HCT116 (cell line): ENCODE measurements around the gene PEAK1. TPM values are rescaled to one million over a fixed set of nuclear protein-coding genes. Genes with fewer than 3 reads are reported as not detected.

Experiments used
- ATAC-seq: fragments of 200-7000 bp; cut with Tn5 transposase; 2 replicates; pipeline ENCODE4 v1.9.1; 2020; ENCODE audit warnings: mild to moderate bottlenecking, moderate library complexity
- BruUV-seq: library from RNA; stranded (reverse); fragments of 400-500 nt; replicated peaks from 2 replicates; lab custom pipeline; 2021; lab: Mats Ljungman, UMichigan
- CTCF ChIA-PET: fragments of 300-600 bp; sonication (Branson Sonifier 250); formaldehyde crosslinking; loops from one replicate; lab custom pipeline; 2021; ENCODE audit warnings: antibody characterized with exemption; lab: Charles Lee
- POLR2A ChIA-PET: fragments of 300-600, 350-600 bp; sonication (Branson Sonifier 250); formaldehyde crosslinking; loops from one replicate; lab custom pipeline; 2021; ENCODE audit warnings: antibody characterized with exemption; lab: Charles Lee
- RAD21 ChIA-PET, 2 experiments: fragments of 300-600 bp; sonication (Branson Sonifier 250); formaldehyde crosslinking; loops; one replicate each; lab custom pipeline; 2023; ENCODE audit warnings: low total read pairs in 2 of 2; ENCODE audit not compliant: uncharacterized antibody in 2 of 2, unreplicated experiment in 2 of 2, low non-redundant PET in 1 of 2; lab: Charles Lee
- DNase-seq: peaks from one replicate; pipeline ENCODE4 v3.0.0-alpha.2; 2010; ENCODE audit warnings: low read depth, low spot score
- H2AFZ ChIP-seq: fragments of 200-600 bp; shearing (Covaris generic), sonication (generic); 2 replicates; pipeline ENCODE4 v1.6.1; 2017; ENCODE audit warnings: low read depth, mixed run types, mixed read lengths, antibody characterized with exemption, low read length; ENCODE audit not compliant: poor library complexity, severe bottlenecking
- H3K27ac ChIP-seq: 2 replicates; pipeline ENCODE4 v1.5.1; 2012; ENCODE audit warnings: low read depth, low read length
- H3K27me3 ChIP-seq: fragments of 200-600 bp; sonication (generic); 2 replicates; pipeline ENCODE4 v1.6.1; 2016; ENCODE audit warnings: mixed run types, low read length, mixed read lengths; ENCODE audit not compliant: insufficient read depth
- H3K36me3 ChIP-seq, 2 experiments: fragments of 200-500 bp in 1 of 2; fragments of 200-600 bp in 1 of 2; sonication (Bioruptor generic) in 1 of 2; sonication (generic) in 1 of 2; 2 replicates each; pipeline versions ENCODE4 v1.5.1 to v1.6.1; 2014 to 2016; ENCODE audit warnings: low read length in 2 of 2, inconsistent platforms in 1 of 2, mixed read lengths in 1 of 2, mixed run types in 1 of 2; ENCODE audit not compliant: insufficient read depth in 2 of 2, control insufficient read depth in 1 of 2
- H3K4me1 ChIP-seq, 2 experiments: fragments of 200-600 bp in 1 of 2; sonication (generic) in 1 of 2; 2 replicates each; pipeline versions ENCODE4 v1.5.1 to v1.6.1; 2012 to 2017; ENCODE audit warnings: low read length in 2 of 2, inconsistent platforms in 1 of 2, mild to moderate bottlenecking in 1 of 2, mixed read lengths in 1 of 2, mixed run types in 1 of 2, moderate library complexity in 1 of 2; ENCODE audit not compliant: insufficient read depth in 2 of 2, control insufficient read depth in 1 of 2
- H3K4me2 ChIP-seq: fragments of 200-600 bp; sonication (generic); 2 replicates; pipeline ENCODE4 v1.6.1; 2017; ENCODE audit warnings: mixed run types, low read length, mixed read lengths
- H3K4me3 ChIP-seq, 2 experiments: fragments of 200-600 bp in 1 of 2; sonication (generic) in 1 of 2; replicated peaks in 1 of 2; 2 replicates each; pipeline ENCODE4 v1.5.1; 2011 to 2016; ENCODE audit warnings: low read length in 2 of 2, control low read depth in 1 of 2, low read depth in 1 of 2, mild to moderate bottlenecking in 1 of 2, mixed read lengths in 1 of 2, mixed run types in 1 of 2
- H3K79me2 ChIP-seq: fragments of 200-600 bp; sonication (generic); 2 replicates; pipeline ENCODE4 v1.6.1; 2017; ENCODE audit warnings: mild to moderate bottlenecking, mixed run types, low read length, moderate library complexity, mixed read lengths; ENCODE audit not compliant: insufficient read depth
- H3K9ac ChIP-seq: fragments of 200-600 bp; sonication (generic); 2 replicates; pipeline ENCODE4 v1.6.1; 2016; ENCODE audit warnings: low read length, mixed read lengths
- H3K9me2 ChIP-seq: fragments of 200-600 bp; sonication (generic), shearing (Covaris generic); 2 replicates; pipeline ENCODE4 v1.6.1; 2017; ENCODE audit warnings: mixed run types, mild to moderate bottlenecking, moderate library complexity; ENCODE audit not compliant: insufficient read depth
- H3K9me3 ChIP-seq, 2 experiments: fragments of 200-500 bp in 1 of 2; fragments of 200-600 bp in 1 of 2; sonication (Bioruptor generic) in 1 of 2; sonication (generic) in 1 of 2; 2 replicates each; pipeline ENCODE4 v1.6.1; 2014 to 2017; ENCODE audit warnings: low read length in 2 of 2, mixed read lengths in 2 of 2, inconsistent platforms in 1 of 2, low read depth in 1 of 2, mild to moderate bottlenecking in 1 of 2, mixed run types in 1 of 2, moderate library complexity in 1 of 2; ENCODE audit not compliant: control insufficient read depth in 1 of 2, insufficient read depth in 1 of 2
- H4K20me1 ChIP-seq: fragments of 200-600 bp; sonication (generic), shearing (Covaris generic); 2 replicates; pipeline ENCODE4 v1.6.1; 2017; ENCODE audit warnings: mixed run types, mild to moderate bottlenecking, moderate library complexity; ENCODE audit not compliant: insufficient read depth
- CBX3 ChIP-seq: IDR thresholded peaks from 2 replicates; pipeline ENCODE4 v1.6.1; 2012; ENCODE audit warnings: low read depth
- CEBPB ChIP-seq: IDR thresholded peaks from 2 replicates; pipeline ENCODE4 v1.6.1; 2012; ENCODE audit warnings: low read depth
- EGR1 ChIP-seq: IDR thresholded peaks from 2 replicates; pipeline ENCODE4 v1.6.1; 2012; ENCODE audit warnings: low read depth
- JUND ChIP-seq: IDR thresholded peaks from 2 replicates; pipeline ENCODE4 v1.6.1; 2012
- SIN3A ChIP-seq: IDR thresholded peaks from 2 replicates; pipeline ENCODE4 v1.6.1; 2012; ENCODE audit warnings: low read depth
- intact Hi-C: fragments of 100-400 bp; cut with micrococcal nuclease; formaldehyde crosslinking; loops from 2 replicates; pipeline ENCODE4 v1.10.0; 2022
- total RNA-seq: library from RNA; stranded (reverse); gene quantifications from one replicate; pipeline ENCODE4 v1.2.1, GENCODE V29; 2021; ENCODE audit not compliant: unreplicated experiment
- TF ChIP-seq, protein P1 (sequence below): IDR thresholded peaks from 2 replicates; pipeline ENCODE4 v1.6.1; 2012; ENCODE audit warnings: low read depth

PEAK1 gene
- total RNA-seq, 1 experiment from 2014 or later, result 23.4 TPM

DNA sequence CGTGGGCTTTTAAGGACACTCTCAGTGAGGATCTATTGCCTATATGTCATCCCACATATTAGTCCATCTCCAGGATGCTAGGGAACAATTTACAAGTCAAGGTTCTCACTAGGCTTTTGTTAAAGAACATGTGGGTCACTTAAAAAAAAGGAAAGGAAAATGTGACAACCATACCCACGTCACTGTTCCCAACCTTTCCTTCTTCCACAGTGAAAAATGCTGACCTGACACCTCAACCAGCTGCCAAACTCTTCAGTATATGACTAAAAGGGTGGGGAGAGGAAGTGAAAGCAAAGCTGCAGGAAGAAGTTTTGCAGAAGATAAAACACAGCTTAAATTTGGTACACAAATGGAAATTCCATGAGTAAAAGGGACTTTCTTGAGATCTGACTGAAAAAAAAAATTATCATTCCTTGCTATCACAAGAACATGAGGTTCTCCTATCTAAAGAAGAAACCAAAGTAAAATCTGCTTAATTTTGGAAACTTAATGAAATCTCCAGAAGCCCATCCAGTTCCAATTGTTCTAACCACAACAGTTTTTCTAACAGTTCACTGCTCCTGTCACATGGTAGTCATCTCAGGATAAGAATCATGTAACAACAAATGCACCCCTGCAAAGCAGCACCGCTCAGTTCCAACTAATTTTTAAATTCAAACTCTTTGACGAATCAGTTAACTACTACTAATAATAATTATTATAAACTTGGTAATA lies 232.0 kb downstream of the PEAK1 start:
- Histone ChIP-seq H3K27me3 (no peaks in the 10 kb centered on the region), H3K4me3 (no peak overlapping the region), H3K9me3 (no peaks in the 10 kb centered on the region), H4K20me1 (no peaks in the 10 kb centered on the region), H2AFZ (no peak overlapping the region), H3K4me1 (no peaks in the 10 kb centered on the region), H3K79me2 (no peaks in the 10 kb centered on the region), H3K36me3 (no peaks in the 10 kb centered on the region), H3K9ac (no peak overlapping the region), H3K4me2 (no peak overlapping the region), H3K9me2 (no peaks in the 10 kb centered on the region), H3K27ac (no peak overlapping the region)
- DNase-seq (no peak), ATAC-seq (no peak)
- no TSS peak for BruUV-seq
- RAD21 ChIA-PET, result interaction anchor here (1.4 to 1.5 kb wide), 2 partner anchors 355 to 356 kb away, joined by 8 to 9 read pairs; no protein-coding TSS in a partner anchor
- CTCF ChIA-PET, result interaction anchor here (1.0 to 5.0 kb wide), 7 partner anchors 69 to 687 kb away, joined by 3 to 61 read pairs (median 6); no protein-coding TSS in a partner anchor
- POLR2A ChIA-PET, result interaction anchor here (1.5 kb wide), 1 partner anchor 355 kb away, joined by 4 read pairs; no protein-coding TSS in a partner anchor
- TF ChIP-seq, protein P1, sequence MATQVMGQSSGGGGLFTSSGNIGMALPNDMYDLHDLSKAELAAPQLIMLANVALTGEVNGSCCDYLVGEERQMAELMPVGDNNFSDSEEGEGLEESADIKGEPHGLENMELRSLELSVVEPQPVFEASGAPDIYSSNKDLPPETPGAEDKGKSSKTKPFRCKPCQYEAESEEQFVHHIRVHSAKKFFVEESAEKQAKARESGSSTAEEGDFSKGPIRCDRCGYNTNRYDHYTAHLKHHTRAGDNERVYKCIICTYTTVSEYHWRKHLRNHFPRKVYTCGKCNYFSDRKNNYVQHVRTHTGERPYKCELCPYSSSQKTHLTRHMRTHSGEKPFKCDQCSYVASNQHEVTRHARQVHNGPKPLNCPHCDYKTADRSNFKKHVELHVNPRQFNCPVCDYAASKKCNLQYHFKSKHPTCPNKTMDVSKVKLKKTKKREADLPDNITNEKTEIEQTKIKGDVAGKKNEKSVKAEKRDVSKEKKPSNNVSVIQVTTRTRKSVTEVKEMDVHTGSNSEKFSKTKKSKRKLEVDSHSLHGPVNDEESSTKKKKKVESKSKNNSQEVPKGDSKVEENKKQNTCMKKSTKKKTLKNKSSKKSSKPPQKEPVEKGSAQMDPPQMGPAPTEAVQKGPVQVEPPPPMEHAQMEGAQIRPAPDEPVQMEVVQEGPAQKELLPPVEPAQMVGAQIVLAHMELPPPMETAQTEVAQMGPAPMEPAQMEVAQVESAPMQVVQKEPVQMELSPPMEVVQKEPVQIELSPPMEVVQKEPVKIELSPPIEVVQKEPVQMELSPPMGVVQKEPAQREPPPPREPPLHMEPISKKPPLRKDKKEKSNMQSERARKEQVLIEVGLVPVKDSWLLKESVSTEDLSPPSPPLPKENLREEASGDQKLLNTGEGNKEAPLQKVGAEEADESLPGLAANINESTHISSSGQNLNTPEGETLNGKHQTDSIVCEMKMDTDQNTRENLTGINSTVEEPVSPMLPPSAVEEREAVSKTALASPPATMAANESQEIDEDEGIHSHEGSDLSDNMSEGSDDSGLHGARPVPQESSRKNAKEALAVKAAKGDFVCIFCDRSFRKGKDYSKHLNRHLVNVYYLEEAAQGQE, result no peak
- no peak for TF ChIP-seq JUND
- TF ChIP-seq SIN3A, result no peak
- no peak for TF ChIP-seq CEBPB
- TF ChIP-seq EGR1, result no peak
- TF ChIP-seq CBX3, result no peak
- intact Hi-C loops, result loop anchor here (5.0 kb wide), 1 partner anchor 444 kb away; the partner anchor contains the start of gene LINGO1
